Measurements from ENCODE around the gene SGTA. TPM values are rescaled to one million over a fixed set of nuclear protein-coding genes. Genes with fewer than 3 reads are reported as not detected.

SGTA gene
- total and polyA plus RNA-seq, 9 of the 15 experiments (the other 6 are each of a cell fraction or from before 2014, with no cell fraction given): 1.4 to 110 (median 49.9) TPM

DNA sequence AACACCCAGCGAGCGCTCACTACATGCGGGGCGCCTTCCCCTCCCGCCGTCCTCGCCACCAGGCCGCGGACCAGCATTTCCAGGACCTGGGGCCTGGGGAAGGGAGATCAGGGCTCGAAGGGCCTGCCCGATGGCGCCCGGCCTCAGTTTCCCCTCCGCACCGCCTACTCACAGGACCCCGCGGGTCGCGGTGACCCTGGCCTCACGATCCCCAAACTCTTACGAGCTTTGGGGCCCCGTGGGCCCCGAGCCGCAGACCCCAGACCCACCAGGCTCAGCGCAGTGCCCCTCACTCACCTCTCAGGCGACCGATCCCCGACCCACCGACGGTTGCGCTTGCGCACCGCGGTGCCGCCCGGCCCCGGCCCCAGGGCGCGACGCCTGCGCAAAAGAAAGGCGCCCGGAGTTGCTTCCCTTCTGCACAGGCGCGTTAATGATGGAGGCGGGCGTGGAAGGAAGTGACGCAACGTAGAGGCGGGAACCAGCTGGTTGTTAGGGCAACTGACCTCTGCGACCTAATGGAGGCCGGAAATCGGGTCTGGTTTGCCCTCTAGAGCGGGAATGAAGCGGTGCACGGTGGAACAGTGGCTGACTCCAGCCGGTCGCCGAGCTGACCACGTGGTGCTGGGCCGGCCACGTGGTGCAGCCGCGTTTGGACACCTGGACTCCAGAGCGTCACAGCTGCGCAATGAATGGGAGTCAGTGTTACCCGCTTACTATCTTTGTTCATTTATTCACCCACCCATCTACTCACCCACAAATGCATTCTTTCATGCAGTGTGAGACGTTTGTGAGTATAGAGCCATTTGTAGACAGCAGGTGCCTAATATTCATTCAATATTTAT is at the start of gene SGTA (continued):
- TF ChIP-seq POU5F1 (IDR thresholded peaks at IDR 0.05; ENCODE audit: borderline replicate concordance, low read depth, low read length, partially characterized antibody) (peak; percentile 16), NEUROD1 (IDR thresholded peaks at IDR 0.05; ENCODE audit: borderline replicate concordance, low read depth, low read length, partially characterized antibody) (peak; percentile 78), ZFX (CRISPR knock-in tag; IDR thresholded peaks at IDR 0.05) (peak; percentile 90), NR2C2 (CRISPR knock-in tag; IDR thresholded peaks at IDR 0.05) (peak; percentile 96), NR2C2 (tag; IDR thresholded peaks at IDR 0.05) (peak; percentile 99), RFX5 (IDR thresholded peaks at IDR 0.05; ENCODE audit: low read depth, low read length) (no peak), ZNF165 (CRISPR knock-in tag; IDR thresholded peaks at IDR 0.05; ENCODE audit: borderline replicate concordance) (0 out of 2 replicates have a peak, but pooled peaks have one; percentile 29), TOE1 (IDR thresholded peaks at IDR 0.05; ENCODE audit: borderline replicate concordance) (peak; percentile 81), TOE1 (CRISPR knock-in tag; IDR thresholded peaks at IDR 0.05; ENCODE audit: borderline replicate concordance, low read depth) (peak; percentile 99), NR4A1 (CRISPR knock-in tag; IDR thresholded peaks at IDR 0.05) (peak; percentile 67; the same call in 1 of the 2 replicates), NR4A1 (tag; IDR thresholded peaks at IDR 0.05) (peak; percentile 84), ZFPM2 (CRISPR knock-in tag; IDR thresholded peaks at IDR 0.05) (no peak), TBL1XR1 (IDR thresholded peaks at IDR 0.05; ENCODE audit: low read length in 2 of 2) (peak; percentile 71 to 80), ESRRA (IDR thresholded peaks at IDR 0.05; ENCODE audit: borderline replicate concordance, low read depth) (peak; percentile 93), MCM3 (IDR thresholded peaks at IDR 0.05) (no peak), GABPB1 (CRISPR knock-in tag; IDR thresholded peaks at IDR 0.05) (peak; percentile 98), CAMTA2 (CRISPR knock-in tag; conservative IDR thresholded peaks at IDR 0.05) (no peak), TAF15 (IDR thresholded peaks at IDR 0.05; ENCODE audit: low read depth, low read length) (no peak), KDM1A (IDR thresholded peaks at IDR 0.05) (no peak; a peak in 1 of 4 replicates), HMGN3 (IDR thresholded peaks at IDR 0.05; ENCODE audit: borderline replicate concordance, extremely low read depth, insufficient read length, low read depth, low read length) (peak; percentile 57), MCM7 (IDR thresholded peaks at IDR 0.05) (0 out of 4 replicates have a peak, but pooled peaks of 1 of the 2 experiments have one; percentile 13)
- TF ChIP-seq, protein P1, sequence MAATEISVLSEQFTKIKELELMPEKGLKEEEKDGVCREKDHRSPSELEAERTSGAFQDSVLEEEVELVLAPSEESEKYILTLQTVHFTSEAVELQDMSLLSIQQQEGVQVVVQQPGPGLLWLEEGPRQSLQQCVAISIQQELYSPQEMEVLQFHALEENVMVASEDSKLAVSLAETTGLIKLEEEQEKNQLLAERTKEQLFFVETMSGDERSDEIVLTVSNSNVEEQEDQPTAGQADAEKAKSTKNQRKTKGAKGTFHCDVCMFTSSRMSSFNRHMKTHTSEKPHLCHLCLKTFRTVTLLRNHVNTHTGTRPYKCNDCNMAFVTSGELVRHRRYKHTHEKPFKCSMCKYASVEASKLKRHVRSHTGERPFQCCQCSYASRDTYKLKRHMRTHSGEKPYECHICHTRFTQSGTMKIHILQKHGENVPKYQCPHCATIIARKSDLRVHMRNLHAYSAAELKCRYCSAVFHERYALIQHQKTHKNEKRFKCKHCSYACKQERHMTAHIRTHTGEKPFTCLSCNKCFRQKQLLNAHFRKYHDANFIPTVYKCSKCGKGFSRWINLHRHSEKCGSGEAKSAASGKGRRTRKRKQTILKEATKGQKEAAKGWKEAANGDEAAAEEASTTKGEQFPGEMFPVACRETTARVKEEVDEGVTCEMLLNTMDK (IDR thresholded peaks at IDR 0.05; ENCODE audit: borderline replicate concordance, insufficient read depth, low read depth, low read length, poor library complexity, severe bottlenecking): peak; percentile 92
- TF ChIP-seq, protein P2, sequence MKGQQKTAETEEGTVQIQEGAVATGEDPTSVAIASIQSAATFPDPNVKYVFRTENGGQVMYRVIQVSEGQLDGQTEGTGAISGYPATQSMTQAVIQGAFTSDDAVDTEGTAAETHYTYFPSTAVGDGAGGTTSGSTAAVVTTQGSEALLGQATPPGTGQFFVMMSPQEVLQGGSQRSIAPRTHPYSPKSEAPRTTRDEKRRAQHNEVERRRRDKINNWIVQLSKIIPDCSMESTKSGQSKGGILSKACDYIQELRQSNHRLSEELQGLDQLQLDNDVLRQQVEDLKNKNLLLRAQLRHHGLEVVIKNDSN (CRISPR knock-in tag; IDR thresholded peaks at IDR 0.05): peak; percentile 100
- TF ChIP-seq, protein P3, sequence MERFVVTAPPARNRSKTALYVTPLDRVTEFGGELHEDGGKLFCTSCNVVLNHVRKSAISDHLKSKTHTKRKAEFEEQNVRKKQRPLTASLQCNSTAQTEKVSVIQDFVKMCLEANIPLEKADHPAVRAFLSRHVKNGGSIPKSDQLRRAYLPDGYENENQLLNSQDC (CRISPR knock-in tag; IDR thresholded peaks at IDR 0.05): no peak
- TF ChIP-seq, protein P4, sequence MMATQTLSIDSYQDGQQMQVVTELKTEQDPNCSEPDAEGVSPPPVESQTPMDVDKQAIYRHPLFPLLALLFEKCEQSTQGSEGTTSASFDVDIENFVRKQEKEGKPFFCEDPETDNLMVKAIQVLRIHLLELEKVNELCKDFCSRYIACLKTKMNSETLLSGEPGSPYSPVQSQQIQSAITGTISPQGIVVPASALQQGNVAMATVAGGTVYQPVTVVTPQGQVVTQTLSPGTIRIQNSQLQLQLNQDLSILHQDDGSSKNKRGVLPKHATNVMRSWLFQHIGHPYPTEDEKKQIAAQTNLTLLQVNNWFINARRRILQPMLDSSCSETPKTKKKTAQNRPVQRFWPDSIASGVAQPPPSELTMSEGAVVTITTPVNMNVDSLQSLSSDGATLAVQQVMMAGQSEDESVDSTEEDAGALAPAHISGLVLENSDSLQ (IDR thresholded peaks at IDR 0.05): peak; percentile 65

Measured in K562 (cell line).